SK-N-SH (cell line): ENCODE results near the gene HECTD4. TPM values are rescaled to one million over a fixed set of nuclear protein-coding genes. Genes with fewer than 3 reads are reported as not detected.

Source experiments
- CTCF ChIA-PET: fragments of 300-600, 350-600 bp; formaldehyde crosslinking; extraction: SDS; loops from one replicate; lab custom pipeline; 2021; lab: Yijun Ruan, JAX
- POLR2A ChIA-PET: fragments of 350-600 bp; sonication (Branson Sonifier 250); formaldehyde crosslinking; extraction: SDS; loops from one replicate; lab custom pipeline; 2020; ENCODE audit warnings: antibody characterized with exemption, inconsistent platforms; lab: Yijun Ruan, JAX
- DNase-seq: peaks from one replicate; pipeline ENCODE4 v3.0.0; 2012
- H2AFZ ChIP-seq: fragments of 200-600 bp; sonication (generic); 2 replicates; pipeline ENCODE4 v1.8.1; 2016; ENCODE audit warnings: antibody characterized with exemption, mild to moderate bottlenecking, low read depth
- H3F3A ChIP-seq: fragments of 200-600 bp; sonication (generic); replicated peaks from 2 replicates; pipeline ENCODE3; 2016; ENCODE audit warnings: antibody characterized with exemption, mild to moderate bottlenecking; ENCODE audit not compliant: insufficient read depth
- H3K27ac ChIP-seq, 2 experiments: fragments of 200-500 bp in 1 of 2; fragments of 200-600 bp in 1 of 2; sonication (Bioruptor generic) in 1 of 2; sonication (generic), shearing (Covaris generic) in 1 of 2; 2 replicates each; pipeline versions ENCODE4 v1.5.1 to v1.6.1; 2014 to 2016; ENCODE audit warnings: low read depth in 2 of 2, inconsistent platforms in 1 of 2, low read length in 1 of 2, mild to moderate bottlenecking in 1 of 2, mixed read lengths in 1 of 2
- H3K27me3 ChIP-seq: fragments of 200-600 bp; sonication (generic), shearing (Covaris generic); 2 replicates; pipeline ENCODE4 v1.6.1; 2016; ENCODE audit warnings: mixed run types; ENCODE audit not compliant: insufficient read depth
- H3K36me3 ChIP-seq, 2 experiments: fragments of 200-500 bp in 1 of 2; fragments of 200-600 bp in 1 of 2; sonication (Bioruptor generic) in 1 of 2; sonication (generic) in 1 of 2; replicated peaks in 1 of 2; 2 replicates each; pipeline versions ENCODE3 to v1.5.1; 2014 to 2016; ENCODE audit warnings: low read length in 1 of 2, mild to moderate bottlenecking in 1 of 2; ENCODE audit not compliant: insufficient read depth in 2 of 2, control insufficient read depth in 1 of 2
- H3K4me1 ChIP-seq, 2 experiments: fragments of 200-500 bp in 1 of 2; fragments of 200-600 bp in 1 of 2; sonication (Bioruptor generic) in 1 of 2; sonication (generic), shearing (Covaris generic) in 1 of 2; 2 replicates each; pipeline versions ENCODE4 v1.5.1 to v1.6.1; 2014 to 2016; ENCODE audit warnings: low read depth in 1 of 2, low read length in 1 of 2, mixed run types in 1 of 2; ENCODE audit not compliant: insufficient read depth in 2 of 2, control insufficient read depth in 1 of 2
- H3K4me2 ChIP-seq: fragments of 200-600 bp; sonication (generic), shearing (Covaris generic); 2 replicates; pipeline ENCODE4 v1.6.1; 2017; ENCODE audit warnings: mixed run types
- H3K4me3 ChIP-seq, 2 experiments: fragments of 200-500 bp in 1 of 2; fragments of 200-600 bp in 1 of 2; sonication (Bioruptor generic) in 1 of 2; sonication (generic), shearing (Covaris generic) in 1 of 2; 2 replicates each; pipeline versions ENCODE4 v1.5.1 to v1.8.1; 2014 to 2016; ENCODE audit warnings: low read depth in 2 of 2, inconsistent platforms in 1 of 2, low read length in 1 of 2, mild to moderate bottlenecking in 1 of 2, mixed read lengths in 1 of 2, moderate library complexity in 1 of 2
- H3K79me2 ChIP-seq: fragments of 200-600 bp; sonication (generic); 2 replicates; pipeline ENCODE4 v1.8.1; 2017; ENCODE audit warnings: mild to moderate bottlenecking; ENCODE audit not compliant: insufficient read depth
- H3K9ac ChIP-seq: fragments of 200-600 bp; sonication (generic); 2 replicates; pipeline ENCODE4 v1.6.1; 2017; ENCODE audit warnings: mixed run types
- H3K9me2 ChIP-seq: fragments of 200-600 bp; sonication (generic); 2 replicates; pipeline ENCODE4 v1.6.1; 2017; ENCODE audit warnings: mixed run types
- H3K9me3 ChIP-seq: fragments of 200-600 bp; sonication (generic); 2 replicates; pipeline ENCODE4 v1.6.1; 2017; ENCODE audit warnings: mixed run types, mild to moderate bottlenecking, moderate library complexity
- H4K20me1 ChIP-seq: fragments of 200-600 bp; sonication (generic); 2 replicates; pipeline ENCODE4 v1.6.1; 2017; ENCODE audit warnings: mild to moderate bottlenecking, mixed run types; ENCODE audit not compliant: insufficient read depth
- CHD2 ChIP-seq: fragments of 150-350 bp; IDR thresholded peaks from 2 replicates; pipeline ENCODE4 v1.6.1; 2018; ENCODE audit warnings: low read length; ENCODE audit not compliant: partially characterized antibody
- ELF1 ChIP-seq: IDR thresholded peaks from 2 replicates; pipeline ENCODE4 v1.4.0; 2012
- EZH2phosphoT487 ChIP-seq: fragments of 200-600 bp; sonication (generic); IDR thresholded peaks from 2 replicates; pipeline ENCODE4 v1.6.1; 2017; ENCODE audit warnings: low read depth, mixed run types, mild to moderate bottlenecking, antibody characterized with exemption, moderate library complexity, borderline replicate concordance
- FOXJ3 ChIP-seq: sonication (generic); formaldehyde crosslinking; IDR thresholded peaks from 2 replicates; pipeline ENCODE4 v1.5.1; 2020; ENCODE audit warnings: mild to moderate bottlenecking, missing genetic modification reagents
- FOXM1 ChIP-seq: IDR thresholded peaks from 2 replicates; pipeline ENCODE4 v1.4.0; 2012; ENCODE audit warnings: low read depth, mild to moderate bottlenecking
- GABPA ChIP-seq: IDR thresholded peaks from 2 replicates; pipeline ENCODE4 v1.4.0; 2012; ENCODE audit warnings: low read depth, mild to moderate bottlenecking
- JUND ChIP-seq: IDR thresholded peaks from 2 replicates; pipeline ENCODE4 v1.4.0; 2012
- MAX ChIP-seq: IDR thresholded peaks from 2 replicates; pipeline ENCODE4 v1.4.0; 2012; ENCODE audit warnings: low read depth
- MXI1 ChIP-seq: IDR thresholded peaks from 2 replicates; pipeline ENCODE4 v1.6.1; 2012; ENCODE audit warnings: mild to moderate bottlenecking, low read depth, low read length, improper control_type of control experiment
- POLR2AphosphoS5 ChIP-seq: IDR thresholded peaks from 2 replicates; pipeline ENCODE4 v1.6.1; 2012; ENCODE audit warnings: low read depth, low read length
- RAD21 ChIP-seq: IDR thresholded peaks from 2 replicates; pipeline ENCODE4 v1.6.1; 2012; ENCODE audit warnings: mild to moderate bottlenecking, low read length
- RCOR1 ChIP-seq: fragments of 150-350 bp; IDR thresholded peaks from 2 replicates; pipeline ENCODE4 v1.6.1; 2017; ENCODE audit warnings: antibody characterized with exemption, low read length
- SIN3A ChIP-seq: IDR thresholded peaks from 2 replicates; pipeline ENCODE4 v1.6.1; 2012; ENCODE audit warnings: low read depth, mild to moderate bottlenecking, low read length, moderate library complexity, borderline replicate concordance
- TAF1 ChIP-seq: IDR thresholded peaks from 2 replicates; pipeline ENCODE4 v1.6.1; 2012; ENCODE audit warnings: low read depth, mild to moderate bottlenecking, low read length, moderate library complexity, borderline replicate concordance
- TCF12 ChIP-seq: IDR thresholded peaks from 2 replicates; pipeline ENCODE4 v1.4.0; 2012
- USF1 ChIP-seq: IDR thresholded peaks from 2 replicates; pipeline ENCODE4 v1.4.0; 2012; ENCODE audit warnings: low read depth, borderline replicate concordance
- USF2 ChIP-seq: fragments of 150-350 bp; IDR thresholded peaks from 2 replicates; pipeline ENCODE4 v1.6.1; 2017; ENCODE audit warnings: antibody characterized with exemption, low read length, low read depth, borderline replicate concordance
- YY1 ChIP-seq: IDR thresholded peaks from 2 replicates; pipeline ENCODE4 v1.4.0; 2012; ENCODE audit warnings: low read depth, mild to moderate bottlenecking
- WGBS: methylation state at CpG from one replicate; pipeline ENCODE4 v1.1.6; 2017; ENCODE audit warnings: low lambda C conversion rate; 5-methylcytosine and 5-hydroxymethylcytosine counted together
- polyA plus RNA-seq, 3 experiments: library from polyadenylated mRNA; depleted of rRNA; stranded (reverse); fragments of >200 nt; gene quantifications; 2 replicates each; pipeline ENCODE4 v1.2.3, GENCODE V29; 2012
- TF ChIP-seq, protein P1 (sequence below): IDR thresholded peaks from 2 replicates; pipeline ENCODE4; 2012
- TF ChIP-seq, protein P2 (sequence below): IDR thresholded peaks from 2 replicates; pipeline ENCODE4 v1.6.1; 2012; ENCODE audit warnings: mild to moderate bottlenecking, low read depth, low read length, moderate library complexity

HECTD4 gene
- polyA plus RNA-seq, 1 of the 3 experiments (the other 2 are of a cell fraction), result 14.6 TPM

DNA sequence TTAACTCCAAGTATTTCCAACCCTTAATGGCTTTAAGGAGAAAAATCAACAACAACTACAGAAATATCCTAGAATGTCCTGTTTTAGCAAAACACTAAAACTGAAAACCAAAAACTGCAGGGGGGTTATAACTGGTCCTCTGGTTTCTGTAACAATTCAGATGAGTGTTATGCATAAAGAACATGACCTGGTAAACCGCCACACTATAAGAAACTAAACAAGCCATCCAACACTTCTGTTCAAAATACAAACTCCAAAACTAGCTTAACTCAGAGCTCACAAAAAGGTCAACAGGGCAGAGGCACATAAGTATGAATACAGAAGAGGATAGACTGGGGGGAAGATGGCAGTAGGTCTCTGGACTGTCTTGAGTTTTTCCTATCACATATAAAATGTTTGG, 38.0 kb downstream of the HECTD4 start:
- Histone ChIP-seq H3K4me3 (no peak overlapping the region), H3K9me2 (no peaks in the 10 kb centered on the region), H3K27me3 (no peaks in the 10 kb centered on the region), H3K79me2 (peaks cover 91% of the 10 kb centered on the region), H3K27ac (no peak overlapping the region), H2AFZ (no peak overlapping the region), H3K4me1 (peaks cover under 1 to 2% of the 10 kb centered on the region in 2 experiments; a peak in 2 of 4 replicates), H3K9me3 (no peaks in the 10 kb centered on the region), H4K20me1 (peaks cover 52% of the 10 kb centered on the region), H3K36me3 (no peaks in the 10 kb centered on the region), H3K9ac (no peak overlapping the region), H3F3A (no peaks in the 10 kb centered on the region), H3K4me2 (no peak overlapping the region)
- no peak for DNase-seq
- TF ChIP-seq TAF1 (no peak), RCOR1 (no peak), SIN3A (no peak), EZH2phosphoT487 (no peak), JUND (no peak)
- 100% methylated on average over 1 of the region's 1 CpG for WGBS
- ChIA-PET CTCF (interaction anchor here (1.2 to 1.8 kb wide), 3 partner anchors 20 to 44 kb away, joined by 3 to 5 read pairs (median 4); no protein-coding TSS in a partner anchor), POLR2A (no interaction called here)

- no peak for TF ChIP-seq YY1
- TF ChIP-seq JUND, result no peak
- no peak for TF ChIP-seq POLR2AphosphoS5
- no peak for TF ChIP-seq FOXM1
- no peak for TF ChIP-seq USF1
- TF ChIP-seq, protein P1, sequence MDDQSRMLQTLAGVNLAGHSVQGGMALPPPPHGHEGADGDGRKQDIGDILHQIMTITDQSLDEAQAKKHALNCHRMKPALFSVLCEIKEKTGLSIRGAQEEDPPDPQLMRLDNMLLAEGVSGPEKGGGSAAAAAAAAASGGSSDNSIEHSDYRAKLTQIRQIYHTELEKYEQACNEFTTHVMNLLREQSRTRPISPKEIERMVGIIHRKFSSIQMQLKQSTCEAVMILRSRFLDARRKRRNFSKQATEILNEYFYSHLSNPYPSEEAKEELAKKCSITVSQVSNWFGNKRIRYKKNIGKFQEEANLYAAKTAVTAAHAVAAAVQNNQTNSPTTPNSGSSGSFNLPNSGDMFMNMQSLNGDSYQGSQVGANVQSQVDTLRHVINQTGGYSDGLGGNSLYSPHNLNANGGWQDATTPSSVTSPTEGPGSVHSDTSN, result no peak
- TF ChIP-seq MXI1, result no peak
- no peak for TF ChIP-seq MAX
- no peak for TF ChIP-seq TCF12
- no peak for TF ChIP-seq TAF1
- no peak for TF ChIP-seq ELF1
- TF ChIP-seq GABPA, result no peak
- no peak for TF ChIP-seq USF2
- TF ChIP-seq CHD2, result no peak
- TF ChIP-seq, protein P2, sequence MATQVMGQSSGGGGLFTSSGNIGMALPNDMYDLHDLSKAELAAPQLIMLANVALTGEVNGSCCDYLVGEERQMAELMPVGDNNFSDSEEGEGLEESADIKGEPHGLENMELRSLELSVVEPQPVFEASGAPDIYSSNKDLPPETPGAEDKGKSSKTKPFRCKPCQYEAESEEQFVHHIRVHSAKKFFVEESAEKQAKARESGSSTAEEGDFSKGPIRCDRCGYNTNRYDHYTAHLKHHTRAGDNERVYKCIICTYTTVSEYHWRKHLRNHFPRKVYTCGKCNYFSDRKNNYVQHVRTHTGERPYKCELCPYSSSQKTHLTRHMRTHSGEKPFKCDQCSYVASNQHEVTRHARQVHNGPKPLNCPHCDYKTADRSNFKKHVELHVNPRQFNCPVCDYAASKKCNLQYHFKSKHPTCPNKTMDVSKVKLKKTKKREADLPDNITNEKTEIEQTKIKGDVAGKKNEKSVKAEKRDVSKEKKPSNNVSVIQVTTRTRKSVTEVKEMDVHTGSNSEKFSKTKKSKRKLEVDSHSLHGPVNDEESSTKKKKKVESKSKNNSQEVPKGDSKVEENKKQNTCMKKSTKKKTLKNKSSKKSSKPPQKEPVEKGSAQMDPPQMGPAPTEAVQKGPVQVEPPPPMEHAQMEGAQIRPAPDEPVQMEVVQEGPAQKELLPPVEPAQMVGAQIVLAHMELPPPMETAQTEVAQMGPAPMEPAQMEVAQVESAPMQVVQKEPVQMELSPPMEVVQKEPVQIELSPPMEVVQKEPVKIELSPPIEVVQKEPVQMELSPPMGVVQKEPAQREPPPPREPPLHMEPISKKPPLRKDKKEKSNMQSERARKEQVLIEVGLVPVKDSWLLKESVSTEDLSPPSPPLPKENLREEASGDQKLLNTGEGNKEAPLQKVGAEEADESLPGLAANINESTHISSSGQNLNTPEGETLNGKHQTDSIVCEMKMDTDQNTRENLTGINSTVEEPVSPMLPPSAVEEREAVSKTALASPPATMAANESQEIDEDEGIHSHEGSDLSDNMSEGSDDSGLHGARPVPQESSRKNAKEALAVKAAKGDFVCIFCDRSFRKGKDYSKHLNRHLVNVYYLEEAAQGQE, result no peak
- TF ChIP-seq RAD21, result no peak
- no peak for TF ChIP-seq FOXJ3 (CRISPR knock-in tag)
- Histone ChIP-seq H3K9me3 (no peaks in the 10 kb centered on the region), H3K9me2 (no peaks in the 10 kb centered on the region), H2AFZ (no peak overlapping the region), H3K27me3 (no peaks in the 10 kb centered on the region), H3K27ac (no peak overlapping the region), H3F3A (no peaks in the 10 kb centered on the region), H3K4me2 (no peak overlapping the region), H4K20me1 (peaks cover 46% of the 10 kb centered on the region), H3K36me3 (no peaks in the 10 kb centered on the region), H3K4me1 (peaks cover 0 to 2% of the 10 kb centered on the region in 2 experiments; a peak in 1 of 4 replicates), H3K79me2 (peaks cover 96% of the 10 kb centered on the region), H3K9ac (no peak overlapping the region), H3K4me3 (no peak overlapping the region)
- CTCF ChIA-PET, result no interaction called here
- WGBS, result 84% methylated on average over 3 of the region's 3 CpGs
- POLR2A ChIA-PET, result no interaction called here
- DNase-seq, result no peak
These were observed 39.6 kb downstream of the HECTD4 start for GRCh38 chr12:112342587-112342986.
